Osteoblast (primary cell): ENCODE results near the gene LEAP2. TPM values are rescaled to one million over a fixed set of nuclear protein-coding genes. Genes with fewer than 3 reads are reported as not detected.
A peak's percentile ranks its signal among the peaks of the same experiment; 100 is the strongest.

Source experiments
- DNase-seq: peaks from one replicate; pipeline ENCODE4 v3.0.0; 2011; ENCODE audit warnings: low spot score, mixed read lengths; ENCODE audit not compliant: insufficient read length; ENCODE audit errors: missing footprints
- H2AFZ ChIP-seq: 2 replicates; pipeline ENCODE4 v1.6.0; 2011; ENCODE audit warnings: mild to moderate bottlenecking, low read length
- H3K27ac ChIP-seq: 2 replicates; pipeline ENCODE4 v1.5.1; 2011; ENCODE audit warnings: mild to moderate bottlenecking, low read depth, low read length, moderate library complexity
- H3K27me3 ChIP-seq: 2 replicates; pipeline ENCODE4 v1.6.0; 2012; ENCODE audit warnings: mild to moderate bottlenecking, control low read depth, inconsistent platforms, low read length, moderate library complexity; ENCODE audit not compliant: insufficient read depth
- H3K36me3 ChIP-seq: 2 replicates; pipeline ENCODE4 v1.5.1; 2011; ENCODE audit warnings: mild to moderate bottlenecking, low read length, control low read depth, moderate library complexity; ENCODE audit not compliant: insufficient read depth
- H3K4me1 ChIP-seq: 2 replicates; pipeline ENCODE4 v1.5.1; 2011; ENCODE audit warnings: mild to moderate bottlenecking, low read length, control low read depth, moderate library complexity; ENCODE audit not compliant: insufficient read depth
- H3K4me2 ChIP-seq: 2 replicates; pipeline ENCODE4 v1.6.0; 2011; ENCODE audit warnings: mild to moderate bottlenecking, low read length; ENCODE audit not compliant: insufficient read depth
- H3K4me3 ChIP-seq: fragments of 200-600 bp; sonication (generic); 3 replicates; pipeline ENCODE4 v1.5.1; 2012; ENCODE audit warnings: mild to moderate bottlenecking, low read length, inconsistent platforms; ENCODE audit not compliant: insufficient read depth
- H3K79me2 ChIP-seq: 2 replicates; pipeline ENCODE4 v1.6.0; 2012; ENCODE audit warnings: mild to moderate bottlenecking, low read length, control low read depth, inconsistent platforms; ENCODE audit not compliant: insufficient read depth
- H3K9me3 ChIP-seq: 2 replicates; pipeline ENCODE4 v1.5.1; 2011; ENCODE audit warnings: low read depth, low read length, control low read depth
- H4K20me1 ChIP-seq: 2 replicates; pipeline ENCODE4 v1.6.0; 2012; ENCODE audit warnings: mild to moderate bottlenecking, low read length, control low read depth; ENCODE audit not compliant: insufficient read depth
- total RNA-seq: library from RNA; depleted of rRNA; stranded (reverse); fragments of >200 nt; gene quantifications from 2 replicates; pipeline ENCODE4 v1.2.3, GENCODE V29; 2012
- TF ChIP-seq, protein P1 (sequence below): IDR thresholded peaks from 2 replicates; pipeline ENCODE4 v1.5.1; 2011; ENCODE audit warnings: mild to moderate bottlenecking, low read depth, low read length, moderate library complexity; ENCODE audit errors: extremely low read depth

LEAP2 gene
- total RNA-seq, 1 donor: under 0.01 TPM

DNA sequence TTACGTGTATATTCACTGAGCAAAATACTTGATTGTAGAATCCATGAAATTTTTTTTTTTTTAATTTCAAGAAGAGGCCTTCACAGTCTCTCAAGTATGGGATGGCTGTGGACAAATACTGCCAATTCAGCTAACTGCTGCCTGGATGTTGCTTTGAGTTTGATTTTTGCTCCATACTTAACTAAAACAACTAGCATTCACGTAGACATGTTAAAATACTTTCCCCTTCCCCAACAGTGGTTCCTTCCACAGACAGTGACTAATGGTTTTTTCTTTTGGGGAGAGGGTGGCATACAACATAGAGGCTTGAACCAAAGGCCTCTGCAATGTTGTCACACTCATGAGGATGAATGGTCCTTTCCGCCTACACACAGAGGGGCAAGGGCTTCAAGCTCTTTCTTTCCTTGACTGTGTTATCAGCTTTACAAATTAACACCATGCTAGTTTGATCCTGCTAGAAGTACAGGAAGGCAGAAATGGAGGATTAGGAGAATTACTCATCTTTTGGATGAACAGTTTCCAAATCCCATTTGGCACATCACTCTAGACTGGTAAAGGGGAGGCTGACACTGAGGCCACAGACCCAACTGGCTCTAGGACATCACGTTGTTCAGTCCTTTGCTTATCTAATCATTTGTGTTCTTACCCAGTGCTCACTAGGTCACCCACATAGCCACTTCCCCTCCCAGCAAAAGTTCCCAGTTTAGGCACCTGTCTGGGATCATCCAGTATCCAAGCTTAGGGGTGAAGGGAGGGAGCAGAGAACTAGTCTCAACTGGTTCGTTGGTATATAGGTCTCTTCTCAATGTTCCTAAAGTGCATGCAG is 1.8 kb upstream of the LEAP2 start:
- H3K4me2 ChIP-seq: no peak overlapping the region
- H3K36me3 ChIP-seq: peaks cover 54% of the 10 kb centered on the region
- peaks cover 24% of the 10 kb centered on the region for H3K4me1 ChIP-seq
- no peak overlapping the region for H3K4me3 ChIP-seq
- peaks cover 19% of the 10 kb centered on the region for H4K20me1 ChIP-seq
- TF ChIP-seq, protein P1, sequence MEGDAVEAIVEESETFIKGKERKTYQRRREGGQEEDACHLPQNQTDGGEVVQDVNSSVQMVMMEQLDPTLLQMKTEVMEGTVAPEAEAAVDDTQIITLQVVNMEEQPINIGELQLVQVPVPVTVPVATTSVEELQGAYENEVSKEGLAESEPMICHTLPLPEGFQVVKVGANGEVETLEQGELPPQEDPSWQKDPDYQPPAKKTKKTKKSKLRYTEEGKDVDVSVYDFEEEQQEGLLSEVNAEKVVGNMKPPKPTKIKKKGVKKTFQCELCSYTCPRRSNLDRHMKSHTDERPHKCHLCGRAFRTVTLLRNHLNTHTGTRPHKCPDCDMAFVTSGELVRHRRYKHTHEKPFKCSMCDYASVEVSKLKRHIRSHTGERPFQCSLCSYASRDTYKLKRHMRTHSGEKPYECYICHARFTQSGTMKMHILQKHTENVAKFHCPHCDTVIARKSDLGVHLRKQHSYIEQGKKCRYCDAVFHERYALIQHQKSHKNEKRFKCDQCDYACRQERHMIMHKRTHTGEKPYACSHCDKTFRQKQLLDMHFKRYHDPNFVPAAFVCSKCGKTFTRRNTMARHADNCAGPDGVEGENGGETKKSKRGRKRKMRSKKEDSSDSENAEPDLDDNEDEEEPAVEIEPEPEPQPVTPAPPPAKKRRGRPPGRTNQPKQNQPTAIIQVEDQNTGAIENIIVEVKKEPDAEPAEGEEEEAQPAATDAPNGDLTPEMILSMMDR: no peak
- peaks cover 18% of the 10 kb centered on the region for H3K79me2 ChIP-seq
- H3K27ac ChIP-seq: peak overlapping the region; percentile 39
- DNase-seq: no peak
- no peaks in the 10 kb centered on the region for H3K9me3 ChIP-seq
- H2AFZ ChIP-seq: no peak overlapping the region
- no peaks in the 10 kb centered on the region for H3K27me3 ChIP-seq

DNA sequence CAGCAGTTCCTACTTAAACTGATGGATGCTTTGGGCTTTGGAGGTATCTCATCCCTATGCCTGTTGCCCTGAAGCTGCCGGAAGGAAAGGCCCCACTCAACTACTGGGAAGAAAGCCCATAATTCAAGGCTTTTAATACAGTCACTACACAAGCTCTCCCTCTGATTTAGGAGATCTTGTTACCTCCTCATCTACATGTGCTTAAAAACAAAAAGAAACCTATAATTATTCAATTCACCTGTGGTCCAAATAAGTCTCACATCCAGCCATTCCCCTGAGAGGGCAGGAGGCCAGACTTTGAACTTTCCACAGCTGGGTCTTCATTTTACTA is 715 bp upstream of the LEAP2 start:
- peaks cover 14% of the 10 kb centered on the region for H4K20me1 ChIP-seq
- H3K27me3 ChIP-seq: no peaks in the 10 kb centered on the region
- no peak overlapping the region for H3K4me3 ChIP-seq
- H3K36me3 ChIP-seq: peaks cover 54% of the 10 kb centered on the region
- H3K4me2 ChIP-seq: no peak overlapping the region
- DNase-seq: no peak
- H3K27ac ChIP-seq: no peak overlapping the region
- no peak overlapping the region for H2AFZ ChIP-seq
- peaks cover 8% of the 10 kb centered on the region for H3K79me2 ChIP-seq
- peaks cover 24% of the 10 kb centered on the region for H3K4me1 ChIP-seq
- TF ChIP-seq, protein P1: no peak
- H3K9me3 ChIP-seq: no peaks in the 10 kb centered on the region

DNA sequence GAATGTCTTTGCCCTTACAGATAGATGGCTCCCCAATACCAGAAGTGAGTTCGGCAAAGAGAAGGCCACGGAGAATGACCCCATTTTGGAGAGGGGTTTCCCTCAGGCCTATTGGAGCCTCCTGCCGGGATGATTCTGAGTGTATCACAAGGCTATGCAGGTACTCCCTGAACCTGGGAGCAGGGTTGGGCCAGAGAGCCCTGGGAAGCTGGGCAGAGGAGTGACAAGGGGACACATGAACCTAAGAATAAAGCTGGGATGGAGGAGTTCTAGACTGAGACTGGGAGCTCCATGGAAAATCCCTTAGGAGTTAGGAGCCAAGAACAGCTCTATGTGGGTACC is 433 bp downstream of the LEAP2 start:
- Histone ChIP-seq H3K4me2 (no peak overlapping the region), H3K79me2 (peaks cover 3% of the 10 kb centered on the region), H3K4me3 (no peak overlapping the region), H3K36me3 (peaks cover 55% of the 10 kb centered on the region), H3K4me1 (peaks cover 31% of the 10 kb centered on the region), H3K9me3 (no peaks in the 10 kb centered on the region), H4K20me1 (peaks cover 23% of the 10 kb centered on the region), H2AFZ (no peak overlapping the region), H3K27ac (no peak overlapping the region), H3K27me3 (no peaks in the 10 kb centered on the region)
- no peak for DNase-seq
- TF ChIP-seq, protein P1: no peak

DNA sequence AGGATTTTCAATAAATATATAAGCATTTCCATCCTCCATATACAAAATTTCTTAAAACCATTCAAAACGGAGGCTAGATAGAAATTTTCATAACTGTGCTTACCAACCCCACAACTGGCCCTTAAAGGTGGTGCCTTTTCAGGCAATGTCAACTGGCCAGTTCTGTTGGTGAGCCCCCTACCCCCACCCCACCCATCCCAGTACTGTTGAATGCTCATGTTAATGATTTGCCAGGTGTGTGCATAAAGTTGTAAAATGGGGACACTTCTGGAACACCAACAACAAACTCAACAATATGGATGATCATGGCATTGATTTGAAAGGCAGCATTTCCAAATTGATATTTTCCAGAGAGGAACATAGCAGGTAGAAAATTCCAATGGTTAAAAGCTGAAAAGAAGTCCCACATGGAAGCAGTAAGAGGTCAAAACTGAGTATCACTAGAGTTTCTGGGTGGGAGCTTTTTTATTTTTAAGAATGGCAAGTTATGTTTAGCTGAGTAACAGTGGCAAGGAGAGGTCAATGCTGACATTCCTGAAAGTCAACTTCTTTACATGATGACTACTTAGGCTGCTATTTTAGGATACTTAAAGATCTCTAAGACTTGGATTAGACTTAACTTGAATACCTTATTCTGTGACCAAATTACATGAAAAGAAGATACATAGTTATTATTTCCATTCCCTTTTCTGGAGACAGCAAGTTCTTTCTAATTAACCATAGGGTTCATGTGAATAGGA is 2.7 kb downstream of the LEAP2 start:
- H3K4me1 ChIP-seq: peaks cover 31% of the 10 kb centered on the region
- TF ChIP-seq, protein P1: no peak
- H3K79me2 ChIP-seq: peaks cover 9% of the 10 kb centered on the region
- no peak overlapping the region for H3K4me3 ChIP-seq
- peak overlapping the region; percentile 34 for H3K27ac ChIP-seq
- no peak overlapping the region for H2AFZ ChIP-seq
- no peaks in the 10 kb centered on the region for H3K27me3 ChIP-seq
- DNase-seq: no peak
- H3K9me3 ChIP-seq: no peaks in the 10 kb centered on the region
- H3K4me2 ChIP-seq: no peak overlapping the region
- H4K20me1 ChIP-seq: peaks cover 23% of the 10 kb centered on the region
- peaks cover 67% of the 10 kb centered on the region for H3K36me3 ChIP-seq
